Large intestine (tissue), 3 donors: ENCODE measurements around the gene H3-3A. TPM values are rescaled to one million over a fixed set of nuclear protein-coding genes. Genes with fewer than 3 reads are reported as not detected.

Experiments used
- DNase-seq, 2 donors: peaks; one replicate each; pipeline versions ENCODE4 v3.0.0 to v3.0.0-alpha.2; 2013
- H3K27ac ChIP-seq: one replicate; pipeline ENCODE4 v1.5.1; 2013; ENCODE audit warnings: low read length
- H3K27me3 ChIP-seq: 2 replicates; pipeline ENCODE4 v1.6.1; 2013; ENCODE audit warnings: low read length; ENCODE audit not compliant: control insufficient read depth, insufficient read depth
- H3K36me3 ChIP-seq: 2 replicates; pipeline ENCODE4 v1.6.1; 2013; ENCODE audit warnings: low read length; ENCODE audit not compliant: control insufficient read depth, insufficient read depth
- H3K4me1 ChIP-seq: one replicate; pipeline ENCODE4 v1.6.1; 2013; ENCODE audit warnings: low read length; ENCODE audit not compliant: control insufficient read depth, insufficient read depth
- H3K4me3 ChIP-seq: one replicate; pipeline ENCODE4 v1.5.1; 2013; ENCODE audit warnings: low read length
- H3K9me3 ChIP-seq: one replicate; pipeline ENCODE4 v1.6.1; 2013; ENCODE audit warnings: mild to moderate bottlenecking, low read depth, low read length, moderate library complexity; ENCODE audit not compliant: control insufficient read depth
- WGBS: methylation state at CpG from one replicate; pipeline ENCODE4 v1.1.5; 2013; ENCODE audit warnings: low lambda C conversion rate; ENCODE audit not compliant: insufficient coverage; 5-methylcytosine and 5-hydroxymethylcytosine counted together
- polyA plus RNA-seq: library from polyadenylated mRNA; unstranded; fragments of 120-200 nt; gene quantifications from one replicate; pipeline ENCODE4 v1.2.1, GENCODE V29; 2013

H3-3A gene
- polyA plus RNA-seq, 1 donor = 750 TPM

- peak; percentile 88 to 96 for DNase-seq
- 28% methylated on average over 2 of the region's 7 CpGs for WGBS
- peaks cover 19% of the 10 kb centered on the region for H3K4me1 ChIP-seq
- peak overlapping the region; percentile 98 for H3K27ac ChIP-seq
- no peaks in the 10 kb centered on the region for H3K36me3 ChIP-seq
- no peaks in the 10 kb centered on the region for H3K27me3 ChIP-seq
- H3K9me3 ChIP-seq = no peaks in the 10 kb centered on the region
- H3K4me3 ChIP-seq = no peak overlapping the region
Observed at GRCh38 chr1:226029093-226029496, 33.4 kb upstream of the H3-3A start.

- no peak for DNase-seq
- Histone ChIP-seq H3K4me1 (peaks cover 25% of the 10 kb centered on the region), H3K27me3 (no peaks in the 10 kb centered on the region), H3K27ac (peak overlapping the region; percentile 98), H3K4me3 (no peak overlapping the region), H3K9me3 (no peaks in the 10 kb centered on the region), H3K36me3 (no peaks in the 10 kb centered on the region)
- WGBS = no CpG with 5 or more reads among the region's 7 CpGs
Observed at GRCh38 chr1:226029568-226030225, 32.8 kb upstream of the H3-3A start.

GRCh38 chr1:226033582-226033981 lies 28.9 kb upstream of the H3-3A start:
- Histone ChIP-seq H3K27ac (no peak overlapping the region), H3K4me1 (peaks cover 23% of the 10 kb centered on the region), H3K36me3 (no peaks in the 10 kb centered on the region), H3K4me3 (no peak overlapping the region), H3K9me3 (no peaks in the 10 kb centered on the region), H3K27me3 (no peaks in the 10 kb centered on the region)
- DNase-seq = no peak
- WGBS = no CpG with 5 or more reads among the region's 4 CpGs

- Histone ChIP-seq H3K4me1 (peaks cover 21% of the 10 kb centered on the region), H3K9me3 (no peaks in the 10 kb centered on the region), H3K27me3 (no peaks in the 10 kb centered on the region), H3K36me3 (no peaks in the 10 kb centered on the region), H3K4me3 (no peak overlapping the region), H3K27ac (peak overlapping the region; percentile 65)
- no peak for DNase-seq
Observed at GRCh38 chr1:226033991-226034390, 28.5 kb upstream of the H3-3A start.

- no peaks in the 10 kb centered on the region for H3K36me3 ChIP-seq
- H3K4me1 ChIP-seq = peaks cover 17% of the 10 kb centered on the region
- DNase-seq = peak; percentile 76 to 87
- H3K4me3 ChIP-seq = no peak overlapping the region
- 0% methylated on average over 2 of the region's 6 CpGs for WGBS
- H3K27ac ChIP-seq = peak overlapping the region; percentile 65
- no peaks in the 10 kb centered on the region for H3K9me3 ChIP-seq
- H3K27me3 ChIP-seq = no peaks in the 10 kb centered on the region
Observed at GRCh38 chr1:226034482-226034881, 28.0 kb upstream of the H3-3A start.

GRCh38 chr1:226035915-226036314 lies 26.6 kb upstream of the H3-3A start:
- H3K4me3 ChIP-seq = no peak overlapping the region
- no peaks in the 10 kb centered on the region for H3K27me3 ChIP-seq
- no peak for DNase-seq
- no CpG with 5 or more reads among the region's 5 CpGs for WGBS
- no peaks in the 10 kb centered on the region for H3K9me3 ChIP-seq
- no peaks in the 10 kb centered on the region for H3K36me3 ChIP-seq
- H3K27ac ChIP-seq = no peak overlapping the region
- H3K4me1 ChIP-seq = peaks cover 9% of the 10 kb centered on the region

GRCh38 chr1:226038661-226039060 lies 23.9 kb upstream of the H3-3A start:
- WGBS = no CpG with 5 or more reads among the region's 1 CpG
- no peak overlapping the region for H3K27ac ChIP-seq

GRCh38 chr1:226041419-226041818 lies 21.1 kb upstream of the H3-3A start:
- no CpG with 5 or more reads among the region's 1 CpG for WGBS
- Histone ChIP-seq H3K4me3 (no peak overlapping the region), H3K36me3 (no peaks in the 10 kb centered on the region), H3K27me3 (no peaks in the 10 kb centered on the region), H3K4me1 (peaks cover under 1% of the 10 kb centered on the region), H3K9me3 (no peaks in the 10 kb centered on the region), H3K27ac (no peak overlapping the region)
- DNase-seq = no peak

More at GRCh38 chr1:226038661-226039060, 23.9 kb upstream of the H3-3A start:
- Histone ChIP-seq H3K27me3 (no peaks in the 10 kb centered on the region), H3K4me1 (peaks cover 9% of the 10 kb centered on the region), H3K9me3 (no peaks in the 10 kb centered on the region), H3K4me3 (no peak overlapping the region), H3K36me3 (no peaks in the 10 kb centered on the region)
- no peak for DNase-seq

GRCh38 chr1:226044514-226045101 lies 17.9 kb upstream of the H3-3A start:
- Histone ChIP-seq H3K27me3 (no peaks in the 10 kb centered on the region), H3K36me3 (no peaks in the 10 kb centered on the region), H3K4me1 (peaks cover 6% of the 10 kb centered on the region), H3K9me3 (no peaks in the 10 kb centered on the region), H3K27ac (no peak overlapping the region), H3K4me3 (no peak overlapping the region)
- WGBS = 100% methylated on average over 1 of the region's 4 CpGs
- no peak for DNase-seq

- H3K36me3 ChIP-seq = no peaks in the 10 kb centered on the region
- H3K4me3 ChIP-seq = no peak overlapping the region
- no peaks in the 10 kb centered on the region for H3K27me3 ChIP-seq
- no peaks in the 10 kb centered on the region for H3K9me3 ChIP-seq
- peaks cover 6% of the 10 kb centered on the region for H3K4me1 ChIP-seq
- WGBS = no CpG with 5 or more reads among the region's 6 CpGs
- peak; percentile 85 to 94 for DNase-seq
- H3K27ac ChIP-seq = peak overlapping the region; percentile 35
Observed at GRCh38 chr1:226046240-226046639, 16.3 kb upstream of the H3-3A start.

- no peaks in the 10 kb centered on the region for H3K36me3 ChIP-seq
- H3K27me3 ChIP-seq = no peaks in the 10 kb centered on the region
- H3K9me3 ChIP-seq = no peaks in the 10 kb centered on the region
- no peak for DNase-seq
- 78% methylated on average over 1 of the region's 1 CpG for WGBS
- H3K27ac ChIP-seq = no peak overlapping the region
- no peak overlapping the region for H3K4me3 ChIP-seq
- peaks cover 6% of the 10 kb centered on the region for H3K4me1 ChIP-seq
Observed at GRCh38 chr1:226047495-226047894, 15.0 kb upstream of the H3-3A start.
